Mucosa of rectum (tissue), 2 donors: Measurements from ENCODE around the gene KIRREL1.

Experiments used
- H3K27ac ChIP-seq, 2 donors: one replicate each; pipeline ENCODE4 v1.7.0; 2013; ENCODE audit warnings: inconsistent platforms in 2 of 2, low read depth in 2 of 2, low read length in 2 of 2
- H3K27me3 ChIP-seq, 2 donors: one replicate each; pipeline ENCODE4 v1.7.0; 2013; ENCODE audit warnings: low read length in 2 of 2; ENCODE audit not compliant: control insufficient read depth in 2 of 2, insufficient read depth in 2 of 2
- H3K36me3 ChIP-seq, 2 donors: one replicate each; pipeline ENCODE4 v1.7.0; 2013; ENCODE audit warnings: low read length in 2 of 2; ENCODE audit not compliant: control insufficient read depth in 2 of 2, insufficient read depth in 2 of 2
- H3K4me1 ChIP-seq, 2 donors: one replicate each; pipeline ENCODE4 v1.7.0; 2013; ENCODE audit warnings: low read length in 2 of 2, mild to moderate bottlenecking in 1 of 2; ENCODE audit not compliant: control insufficient read depth in 2 of 2, insufficient read depth in 2 of 2
- H3K4me3 ChIP-seq, 2 donors: one replicate each; pipeline ENCODE4 v1.7.0; 2013; ENCODE audit warnings: low read length in 2 of 2
- H3K9ac ChIP-seq, 2 donors: one replicate each; pipeline ENCODE4 v1.7.0; 2013; ENCODE audit warnings: low read length in 2 of 2, low read depth in 1 of 2, mild to moderate bottlenecking in 1 of 2
- H3K9me3 ChIP-seq, 2 donors: one replicate each; pipeline ENCODE4 v1.7.0; 2013; ENCODE audit warnings: low read length in 2 of 2; ENCODE audit not compliant: control insufficient read depth in 2 of 2
- donor health status: healthy.
- donor health status: Normal muscosa, but diverticular disease.

KIRREL1 gene

DNA sequence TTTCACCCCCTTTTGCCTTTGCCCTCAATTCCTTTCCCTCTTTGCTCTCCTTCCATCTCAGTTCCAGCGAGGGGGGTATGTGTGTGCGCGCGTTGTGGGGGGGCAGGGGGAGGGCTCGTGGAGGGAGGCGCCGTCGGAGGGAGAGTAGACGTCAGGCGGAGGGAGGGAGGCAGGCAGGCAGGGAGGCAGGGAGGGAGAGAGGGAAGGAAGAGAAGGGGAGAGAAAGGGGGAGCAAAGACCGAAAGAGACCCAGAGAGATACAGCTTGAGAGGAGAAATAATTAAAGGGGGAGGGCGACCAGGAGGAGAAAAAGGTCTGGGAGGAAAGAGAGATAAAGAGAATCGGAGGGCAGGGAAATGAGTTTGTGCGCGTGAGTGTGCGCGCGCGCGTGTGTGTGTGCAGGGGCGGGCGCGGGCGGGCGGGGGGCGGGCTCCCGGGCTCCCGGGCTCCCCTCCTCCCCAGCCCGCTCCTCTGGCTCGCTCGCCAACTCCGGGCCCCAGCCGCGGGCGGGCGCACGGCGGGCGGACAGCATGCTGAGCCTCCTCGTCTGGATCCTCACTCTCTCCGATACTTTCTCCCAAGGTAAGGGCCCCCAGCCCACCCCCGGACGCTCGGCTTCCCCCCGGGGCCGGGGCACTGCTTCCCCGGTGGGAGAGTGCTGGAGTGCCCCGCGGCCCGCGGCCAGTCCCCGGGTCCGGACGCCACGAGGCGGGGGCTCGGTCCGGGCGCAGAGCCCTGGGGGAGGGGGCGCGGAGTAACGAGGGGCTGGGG is at the start of gene KIRREL1:
Gene KIRREL1, plus strand, starts transcription at position 499 of the 771 bp plus-strand sequence. Its CDS starts 32 bp downstream, at position 531.
- no peaks in the 10 kb centered on the region for H3K36me3 ChIP-seq
- H3K27me3 ChIP-seq = peaks cover 2 to 6% of the 10 kb centered on the region in 2 donors
- H3K27ac ChIP-seq = peak within 1 kb of the TSS; percentile 50 to 68
- H3K4me3 ChIP-seq = peak within 1 kb of the TSS; percentile 66 to 70
- no peaks in the 10 kb centered on the region for H3K9me3 ChIP-seq
- peaks cover 6 to 9% of the 10 kb centered on the region in 2 donors for H3K4me1 ChIP-seq
- peak within 1 kb of the TSS; percentile 67 to 72 for H3K9ac ChIP-seq

DNA sequence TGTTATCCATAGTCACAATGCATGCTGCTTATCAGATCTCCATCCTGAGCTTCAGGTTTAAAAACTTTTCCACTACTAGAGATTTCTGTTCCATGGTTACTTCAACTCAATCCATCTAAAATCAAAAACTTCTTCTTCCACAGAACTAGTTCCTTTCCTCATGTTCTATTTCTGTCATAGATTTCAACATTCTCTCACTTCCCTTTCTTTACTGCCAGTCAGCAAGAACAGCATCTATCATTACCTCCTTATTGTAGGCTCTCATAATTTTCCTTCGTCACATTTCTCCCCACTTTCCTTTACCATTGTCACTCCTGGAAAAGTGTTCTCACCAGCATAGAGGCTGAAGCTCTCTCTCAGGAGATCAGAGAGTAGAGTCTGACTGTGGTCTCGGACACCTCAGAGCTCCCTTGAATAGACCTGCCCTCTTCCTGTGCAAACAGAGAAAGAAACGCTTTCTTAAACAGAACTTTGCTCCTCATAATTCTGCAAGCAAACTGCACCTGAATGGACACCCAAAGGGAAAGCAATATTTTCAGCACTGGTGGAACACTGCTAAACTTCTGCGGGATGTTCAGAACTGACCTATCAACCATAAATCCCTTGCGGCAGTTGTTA is 48.7 kb upstream of the KIRREL1 start:
- H3K9ac ChIP-seq = no peak overlapping the region
- H3K27ac ChIP-seq = no peak overlapping the region

DNA sequence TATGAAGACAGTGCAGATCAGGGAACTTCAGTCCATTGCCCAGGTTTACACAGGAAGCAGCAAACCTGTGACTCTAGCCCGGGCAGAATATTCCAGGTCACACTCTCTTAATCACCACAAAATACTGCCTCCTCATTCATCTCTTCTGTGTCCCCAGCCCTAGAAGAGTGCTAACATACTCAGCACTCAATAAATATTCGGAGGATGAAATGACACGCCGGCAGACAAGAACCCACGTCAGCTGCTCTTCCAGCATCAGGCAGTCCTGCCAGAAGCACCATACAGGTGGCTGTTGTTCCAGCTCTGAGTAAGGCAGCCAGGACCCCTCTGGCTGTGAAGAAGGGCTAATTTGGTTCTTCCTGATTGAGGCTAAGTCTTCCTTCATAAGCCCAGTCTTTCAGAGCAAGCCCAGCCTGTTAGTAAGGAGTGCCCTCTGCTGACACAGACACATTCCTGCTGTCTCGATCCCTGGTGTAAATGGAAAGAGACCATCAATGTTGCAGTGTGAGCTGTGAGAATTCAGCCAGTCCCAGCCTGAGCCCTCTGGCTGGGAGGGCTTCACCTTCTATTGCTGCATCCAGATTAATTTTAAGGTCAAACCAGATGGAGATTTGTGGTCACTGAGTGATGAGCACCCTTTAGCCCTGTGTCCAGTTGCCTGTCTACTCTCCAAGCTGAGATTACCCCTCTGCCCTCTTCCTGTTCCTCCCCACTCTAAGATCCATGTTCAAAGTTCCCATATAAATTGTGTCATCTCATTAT is 45.0 kb upstream of the KIRREL1 start:
- H3K36me3 ChIP-seq = no peaks in the 10 kb centered on the region
- no peak overlapping the region for H3K27ac ChIP-seq
- no peaks in the 10 kb centered on the region for H3K27me3 ChIP-seq
- no peaks in the 10 kb centered on the region for H3K9me3 ChIP-seq
- H3K9ac ChIP-seq = no peak overlapping the region
- H3K4me1 ChIP-seq = peaks cover 4 to 6% of the 10 kb centered on the region in 2 donors
- no peak overlapping the region for H3K4me3 ChIP-seq

More for the DNA sequence above, 48.7 kb upstream of the KIRREL1 start:
- no peaks in the 10 kb centered on the region for H3K9me3 ChIP-seq
- no peaks in the 10 kb centered on the region for H3K36me3 ChIP-seq
- peaks cover 0 to 4% of the 10 kb centered on the region in 2 donors for H3K4me1 ChIP-seq
- H3K27me3 ChIP-seq = no peaks in the 10 kb centered on the region
- no peak overlapping the region for H3K4me3 ChIP-seq

DNA sequence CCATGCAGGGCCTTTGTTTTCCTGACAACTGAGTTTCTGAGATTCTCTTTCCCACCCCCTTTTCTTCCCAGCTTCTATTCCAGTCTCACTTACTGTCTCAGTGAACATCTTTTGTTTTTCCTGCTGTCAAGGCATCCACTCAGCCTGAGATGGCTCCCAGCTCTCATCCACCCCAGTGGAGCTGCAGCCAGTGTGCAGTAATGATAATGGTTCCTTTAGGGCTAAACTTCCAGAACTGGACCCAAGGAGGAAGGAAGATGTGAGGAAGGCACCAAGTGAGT is 44.4 kb upstream of the KIRREL1 start:
- Histone ChIP-seq H3K4me3 (no peak overlapping the region), H3K9ac (no peak overlapping the region), H3K9me3 (no peaks in the 10 kb centered on the region), H3K27me3 (no peaks in the 10 kb centered on the region), H3K36me3 (no peaks in the 10 kb centered on the region), H3K4me1 (peaks cover 4 to 6% of the 10 kb centered on the region in 2 donors), H3K27ac (no peak overlapping the region)

DNA sequence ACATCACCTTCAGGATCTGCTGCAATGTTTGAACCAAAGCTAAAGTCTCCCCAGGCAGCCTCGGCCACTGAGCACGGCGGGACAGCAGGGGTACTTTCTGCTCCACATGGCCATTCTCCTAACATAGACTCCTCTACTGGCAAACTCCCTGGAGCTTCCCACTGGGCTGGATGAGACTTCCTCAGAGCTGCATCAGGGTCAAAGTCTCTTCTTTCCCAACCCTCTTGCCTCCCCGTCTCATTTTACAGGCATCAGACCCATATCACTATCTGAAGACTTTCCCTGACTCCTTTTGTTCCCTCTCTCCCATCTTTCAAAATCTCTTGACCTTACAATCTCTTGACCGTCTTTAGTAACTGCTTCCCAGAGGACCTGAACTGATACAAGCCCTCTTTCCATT is 42.2 kb upstream of the KIRREL1 start:
- Histone ChIP-seq H3K4me1 (peaks cover 0 to 6% of the 10 kb centered on the region in 2 donors), H3K27me3 (no peaks in the 10 kb centered on the region), H3K9ac (no peak overlapping the region), H3K36me3 (no peaks in the 10 kb centered on the region), H3K4me3 (no peak overlapping the region), H3K9me3 (no peaks in the 10 kb centered on the region), H3K27ac (no peak overlapping the region)

DNA sequence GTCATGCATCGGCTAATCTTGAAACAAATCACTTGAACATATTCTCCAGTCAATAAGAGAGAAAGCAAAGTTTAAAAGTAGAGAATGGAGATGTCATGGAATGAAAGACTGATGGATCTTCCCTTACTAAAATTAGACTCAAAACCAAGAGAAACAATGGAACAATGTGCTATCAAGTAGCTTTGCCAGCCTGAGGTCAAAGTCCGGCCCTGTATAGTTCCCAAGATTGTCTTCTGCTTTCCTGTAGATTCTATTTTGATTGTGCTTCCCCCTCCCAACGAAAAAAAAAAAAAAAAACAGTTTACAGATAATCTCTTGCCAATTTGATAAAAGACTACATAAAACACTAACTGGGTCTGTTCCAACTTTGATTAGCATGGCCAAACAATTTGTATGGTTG is 40.8 kb upstream of the KIRREL1 start:
- Histone ChIP-seq H3K9me3 (no peaks in the 10 kb centered on the region), H3K27me3 (no peaks in the 10 kb centered on the region), H3K4me3 (no peak overlapping the region), H3K9ac (no peak overlapping the region), H3K36me3 (no peaks in the 10 kb centered on the region), H3K27ac (no peak overlapping the region), H3K4me1 (peaks cover 0 to 6% of the 10 kb centered on the region in 2 donors)

DNA sequence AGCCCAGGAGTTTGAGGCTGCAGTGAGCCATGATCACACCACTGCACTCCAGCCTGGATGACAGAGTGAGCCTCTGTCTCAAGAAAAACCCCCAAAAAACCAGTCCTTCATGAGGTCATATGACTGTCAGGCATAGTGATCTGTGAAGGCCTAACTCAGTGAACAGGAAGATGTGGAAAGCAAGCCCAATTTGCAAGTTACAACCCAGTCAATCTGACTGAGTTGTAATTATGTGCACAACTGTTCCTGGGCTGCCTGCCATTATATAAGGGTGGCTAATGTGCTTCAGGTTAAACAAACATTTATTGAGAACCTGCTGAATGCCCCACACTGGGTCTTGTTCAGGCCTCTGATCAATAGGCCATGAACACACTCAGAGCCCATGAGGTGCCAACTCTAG is 38.2 kb upstream of the KIRREL1 start:
- H3K27ac ChIP-seq = no peak overlapping the region
- no peaks in the 10 kb centered on the region for H3K36me3 ChIP-seq
- no peaks in the 10 kb centered on the region for H3K27me3 ChIP-seq
- H3K9me3 ChIP-seq = no peaks in the 10 kb centered on the region
- H3K4me1 ChIP-seq = peaks cover 0 to 6% of the 10 kb centered on the region in 2 donors
- no peak overlapping the region for H3K9ac ChIP-seq
- no peak overlapping the region for H3K4me3 ChIP-seq

DNA sequence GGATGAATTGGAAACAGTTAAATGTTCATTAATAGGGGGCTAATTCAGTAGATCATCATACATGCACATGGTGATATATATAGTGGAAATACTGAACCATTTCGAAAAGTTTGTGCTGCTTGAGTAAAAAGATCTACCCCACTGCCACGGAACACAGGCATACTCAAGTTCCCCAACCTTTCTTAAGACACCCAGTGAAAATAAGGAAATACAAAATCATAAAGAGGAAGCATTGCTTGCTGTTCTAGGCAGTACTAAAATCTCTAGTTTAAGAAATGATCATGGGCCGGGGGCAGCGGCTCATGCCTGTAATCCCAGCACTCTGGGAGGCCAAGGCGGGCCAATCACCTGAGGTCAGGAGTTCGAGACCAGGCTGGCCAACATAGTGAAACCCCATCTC is 37.6 kb upstream of the KIRREL1 start:
- Histone ChIP-seq H3K36me3 (no peaks in the 10 kb centered on the region), H3K27ac (no peak overlapping the region), H3K9ac (no peak overlapping the region), H3K9me3 (no peaks in the 10 kb centered on the region), H3K27me3 (no peaks in the 10 kb centered on the region), H3K4me3 (no peak overlapping the region), H3K4me1 (peaks cover 0 to 6% of the 10 kb centered on the region in 2 donors)

DNA sequence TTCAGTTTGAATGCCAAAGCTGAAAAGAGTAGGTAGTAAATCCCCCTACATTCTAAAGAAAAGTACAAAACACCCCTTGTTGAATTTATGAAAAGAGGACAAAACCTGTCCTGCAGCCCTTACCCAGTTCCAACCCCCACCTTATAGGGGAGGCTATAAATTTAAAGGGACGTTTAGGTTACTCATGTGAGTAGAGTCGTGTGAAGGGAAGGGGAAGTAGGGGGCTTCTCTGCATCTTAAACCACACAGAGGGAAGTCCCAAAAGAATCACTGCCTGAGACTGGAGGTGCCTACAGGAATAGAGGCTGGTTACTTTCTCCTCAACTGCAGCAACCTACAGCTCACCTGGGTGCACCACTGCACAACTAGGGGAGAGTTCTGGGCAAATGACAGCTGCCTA is 36.7 kb upstream of the KIRREL1 start:
- Histone ChIP-seq H3K9me3 (no peaks in the 10 kb centered on the region), H3K27me3 (no peaks in the 10 kb centered on the region), H3K9ac (no peak overlapping the region), H3K4me3 (no peak overlapping the region), H3K4me1 (peaks cover 0 to 6% of the 10 kb centered on the region in 2 donors), H3K27ac (no peak overlapping the region), H3K36me3 (no peaks in the 10 kb centered on the region)

DNA sequence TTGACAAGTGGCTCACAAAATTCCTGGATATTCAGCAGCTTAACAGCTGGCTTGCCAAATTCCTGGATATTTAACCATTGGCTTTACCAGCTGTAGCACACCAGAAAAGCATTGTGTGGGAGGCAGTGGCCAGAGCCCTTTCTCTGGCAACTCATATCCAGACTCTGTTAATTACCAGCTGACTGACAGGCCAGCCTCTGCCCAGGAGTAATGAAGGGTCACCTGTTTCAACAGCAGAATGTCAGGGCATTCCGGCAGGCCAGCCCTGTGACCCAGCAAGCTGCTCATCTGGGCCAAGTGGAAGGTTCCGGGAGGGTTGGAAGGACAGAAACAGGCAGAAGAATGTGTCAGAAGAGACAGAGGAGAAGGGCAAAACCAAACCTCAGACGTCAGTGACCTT is 35.2 kb upstream of the KIRREL1 start:
- no peak overlapping the region for H3K27ac ChIP-seq
- no peak overlapping the region for H3K4me3 ChIP-seq
- no peaks in the 10 kb centered on the region for H3K4me1 ChIP-seq
- H3K9ac ChIP-seq = no peak overlapping the region
- H3K9me3 ChIP-seq = no peaks in the 10 kb centered on the region
- H3K27me3 ChIP-seq = no peaks in the 10 kb centered on the region
- no peaks in the 10 kb centered on the region for H3K36me3 ChIP-seq
